Lung (tissue), 12 donors: ENCODE data around the gene ETV6. TPM values are rescaled to one million over a fixed set of nuclear protein-coding genes. Genes with fewer than 3 reads are reported as not detected.

Experiments
- ATAC-seq: fragments of 200-7000 bp; cut with Tn5 transposase; one replicate; pipeline ENCODE4 v1.9.1; 2020; ENCODE audit warnings: moderate number of reproducible peaks; ENCODE audit not compliant: insufficient read depth, low FRiP score
- DNase-seq, 3 donors: peaks; one replicate each; pipeline ENCODE4 v3.0.0-alpha.2; 2013 to 2017
- H3K27ac ChIP-seq, 2 donors: one replicate each; pipeline ENCODE4 v1.5.1; 2013; ENCODE audit warnings: mild to moderate bottlenecking in 2 of 2, moderate library complexity in 2 of 2, control low read depth in 1 of 2, inconsistent platforms in 1 of 2, low read depth in 1 of 2, low read length in 1 of 2
- H3K27me3 ChIP-seq, 3 donors: one replicate each; pipeline ENCODE4 v1.5.1; 2013; ENCODE audit warnings: low read length in 2 of 3; ENCODE audit not compliant: control insufficient read depth in 3 of 3, insufficient read depth in 3 of 3
- H3K36me3 ChIP-seq, 4 donors: one replicate each; pipeline ENCODE4 v1.5.1; 2013; ENCODE audit warnings: low read length in 4 of 4, mild to moderate bottlenecking in 1 of 4, moderate library complexity in 1 of 4; ENCODE audit not compliant: control insufficient read depth in 4 of 4, insufficient read depth in 4 of 4
- H3K4me1 ChIP-seq, 5 donors: one replicate each; pipeline ENCODE4 v1.5.1; 2013; ENCODE audit warnings: low read length in 5 of 5, mild to moderate bottlenecking in 2 of 5, moderate library complexity in 1 of 5; ENCODE audit not compliant: control insufficient read depth in 5 of 5, insufficient read depth in 5 of 5
- H3K4me3 ChIP-seq: one replicate; pipeline ENCODE4 v1.5.1; 2013; ENCODE audit warnings: mild to moderate bottlenecking, control low read depth, moderate library complexity
- H3K9ac ChIP-seq, 2 donors: one replicate each; pipeline ENCODE4 v1.5.1; 2013; ENCODE audit warnings: low read length in 2 of 2, control low read depth in 1 of 2; ENCODE audit not compliant: insufficient read depth in 1 of 2
- H3K9me3 ChIP-seq, 4 donors: one replicate each; pipeline ENCODE4 v1.5.1; 2013; ENCODE audit warnings: low read length in 3 of 4, mild to moderate bottlenecking in 1 of 4, moderate library complexity in 1 of 4; ENCODE audit not compliant: control insufficient read depth in 4 of 4, insufficient read depth in 3 of 4
- WGBS, 2 donors: extraction: QIAGEN DNeasy Blood & Tissue Kit; methylation state at CpG; one replicate each; pipeline ENCODE4 v1.1.7; 2013; 5-methylcytosine and 5-hydroxymethylcytosine counted together
- polyA plus RNA-seq, 2 donors: library from polyadenylated mRNA; stranded (reverse); fragments of 200-250 nt; gene quantifications; one replicate each; pipeline ENCODE4 v1.2.1, GENCODE V29; 2013
- total RNA-seq, 2 donors: library from RNA; depleted of rRNA in 1 of 2; stranded (reverse); fragments of >200 nt in 1 of 2; gene quantifications; one replicate each; pipeline ENCODE4 v1.2.1, GENCODE V29; 2014 to 2021
- TF ChIP-seq, protein P1 (sequence below): IDR thresholded peaks from 2 replicates; pipeline ENCODE4 v1.5.1; 2012; ENCODE audit warnings: mild to moderate bottlenecking; ENCODE audit errors: control extremely low read depth, extremely low read depth
- donor health status: control.
- donor health status: control.
- donor health status: Bipolar disorder and iron deficiency.
- donor health status: healthy.
- donor health status: DM: yes; HTN: yes; CAD: no.

ETV6 gene
- total and polyA plus RNA-seq, 4 donors, result 8.6 to 45.7 (median 13.6) TPM

- 94 to 97% methylated on average over 6 of the region's 6 CpGs for WGBS, 2 donors
Measured at GRCh38 chr12:11710431-11710830, 61.0 kb downstream of the ETV6 start.

DNA sequence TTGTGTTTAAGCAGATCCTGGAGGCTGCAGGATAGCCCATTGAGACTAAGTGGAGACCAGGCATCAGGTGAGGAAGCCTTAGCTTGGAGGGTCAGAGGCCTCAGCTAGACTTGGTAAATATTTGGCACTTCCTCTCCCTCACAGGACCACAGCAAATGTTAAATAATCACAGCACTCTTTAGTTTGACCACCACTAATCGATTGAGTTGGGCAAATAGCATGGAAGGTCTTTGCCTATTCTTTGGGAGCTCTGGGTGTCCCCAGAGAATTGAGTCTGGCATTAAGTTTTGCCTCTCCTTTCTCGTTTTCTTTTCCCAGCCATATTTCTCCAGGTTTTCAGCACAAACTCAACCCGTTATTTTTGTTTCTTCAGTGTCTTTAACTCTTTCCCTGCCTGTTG, 61.4 kb downstream of the ETV6 start:
- peaks cover 4 to 36% (median 21%) of the 10 kb centered on the region in 5 donors for H3K4me1 ChIP-seq
- H3K36me3 ChIP-seq, result peaks cover 0 to 9% (median 0%) of the 10 kb centered on the region in 4 donors
- ATAC-seq, result no peak
- no peaks in the 10 kb centered on the region for H3K27me3 ChIP-seq
- TF ChIP-seq, protein P1, sequence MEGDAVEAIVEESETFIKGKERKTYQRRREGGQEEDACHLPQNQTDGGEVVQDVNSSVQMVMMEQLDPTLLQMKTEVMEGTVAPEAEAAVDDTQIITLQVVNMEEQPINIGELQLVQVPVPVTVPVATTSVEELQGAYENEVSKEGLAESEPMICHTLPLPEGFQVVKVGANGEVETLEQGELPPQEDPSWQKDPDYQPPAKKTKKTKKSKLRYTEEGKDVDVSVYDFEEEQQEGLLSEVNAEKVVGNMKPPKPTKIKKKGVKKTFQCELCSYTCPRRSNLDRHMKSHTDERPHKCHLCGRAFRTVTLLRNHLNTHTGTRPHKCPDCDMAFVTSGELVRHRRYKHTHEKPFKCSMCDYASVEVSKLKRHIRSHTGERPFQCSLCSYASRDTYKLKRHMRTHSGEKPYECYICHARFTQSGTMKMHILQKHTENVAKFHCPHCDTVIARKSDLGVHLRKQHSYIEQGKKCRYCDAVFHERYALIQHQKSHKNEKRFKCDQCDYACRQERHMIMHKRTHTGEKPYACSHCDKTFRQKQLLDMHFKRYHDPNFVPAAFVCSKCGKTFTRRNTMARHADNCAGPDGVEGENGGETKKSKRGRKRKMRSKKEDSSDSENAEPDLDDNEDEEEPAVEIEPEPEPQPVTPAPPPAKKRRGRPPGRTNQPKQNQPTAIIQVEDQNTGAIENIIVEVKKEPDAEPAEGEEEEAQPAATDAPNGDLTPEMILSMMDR, result no peak
- no peak overlapping the region for H3K9ac ChIP-seq
- no peak overlapping the region for H3K4me3 ChIP-seq
- H3K27ac ChIP-seq, result no peak overlapping the region
- no peak for DNase-seq
- no peaks in the 10 kb centered on the region for H3K9me3 ChIP-seq
- WGBS, 2 donors, result 55 to 67% methylated on average over 3 of the region's 3 CpGs

More at GRCh38 chr12:11710431-11710830, 61.0 kb downstream of the ETV6 start:
- H3K27ac ChIP-seq, result no peak overlapping the region
- DNase-seq (no peak), ATAC-seq (no peak)
- H3K27me3 ChIP-seq, result no peaks in the 10 kb centered on the region
- no peak overlapping the region for H3K4me3 ChIP-seq
- H3K4me1 ChIP-seq, result peaks cover 4 to 40% (median 21%) of the 10 kb centered on the region in 5 donors
- no peak overlapping the region for H3K9ac ChIP-seq
- TF ChIP-seq, protein P1, result no peak
- H3K9me3 ChIP-seq, result no peaks in the 10 kb centered on the region
- peaks cover 0 to 9% (median 0%) of the 10 kb centered on the region in 4 donors for H3K36me3 ChIP-seq

DNA sequence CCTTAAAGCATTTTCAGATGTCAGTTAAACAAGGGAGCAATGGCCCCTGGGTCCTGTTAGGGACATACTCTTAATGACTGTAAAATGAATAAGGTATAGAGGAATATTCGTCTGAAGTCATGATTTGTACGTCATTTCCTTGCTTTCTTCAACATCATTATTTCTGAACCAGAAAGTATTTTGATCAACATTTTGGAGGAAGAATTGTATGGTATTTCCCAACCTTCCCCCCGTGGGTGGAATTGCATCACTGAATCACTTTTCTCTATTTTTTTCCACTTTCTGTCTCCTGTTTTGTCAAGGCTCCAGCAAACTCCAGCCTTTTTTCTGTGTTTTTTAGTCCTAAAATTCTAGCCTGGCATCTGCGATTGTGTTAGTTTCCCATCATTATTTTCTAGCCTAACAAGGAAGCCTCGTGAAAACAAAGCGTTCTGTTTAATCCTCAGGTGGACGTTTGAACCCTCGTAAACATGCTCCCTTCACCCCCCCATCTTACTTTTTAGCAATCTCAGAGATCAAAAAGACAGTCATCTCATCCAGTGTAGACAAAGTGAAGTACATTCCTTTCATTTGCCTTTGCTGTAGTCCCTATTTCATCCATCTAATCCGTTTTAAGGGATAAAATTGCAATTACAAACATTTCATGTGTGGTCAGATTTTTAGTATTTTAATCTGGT, 62.3 kb downstream of the ETV6 start:
- Histone ChIP-seq H3K27ac (no peak overlapping the region), H3K9me3 (no peaks in the 10 kb centered on the region), H3K4me3 (no peak overlapping the region), H3K27me3 (no peaks in the 10 kb centered on the region), H3K36me3 (peaks cover 0 to 9% (median 0%) of the 10 kb centered on the region in 4 donors), H3K4me1 (peaks cover 4 to 27% (median 13%) of the 10 kb centered on the region in 5 donors), H3K9ac (no peak overlapping the region)
- WGBS, 2 donors, result 57 to 72% methylated on average over 9 of the region's 9 CpGs
- TF ChIP-seq, protein P1, result no peak
- ATAC-seq, result no peak
- DNase-seq, result peak in 1 of 3 donors; percentile 31
